ENCODE data around the gene CTSC.
A peak's percentile ranks its signal among the peaks of the same experiment; 100 is the strongest.
"Not testable (repeated sequence)": the region's sequence is repeated elsewhere in the genome, so short reads cannot be mapped to it uniquely, and the experiment has no call there.

The CTSC gene

GRCh38 chr11:88280673-88281316 is 56.7 kb downstream of the CTSC start:
- no peak for FAIRE-seq
- DNase-seq (ENCODE audit: insufficient read length, low spot score): no peak
- no peak for TF ChIP-seq POU2F2 (IDR thresholded peaks at IDR 0.05; ENCODE audit: low read depth, low read length)

- no peak for FAIRE-seq
- TF ChIP-seq POLR2AphosphoS5 (IDR thresholded peaks at IDR 0.05; ENCODE audit: low read depth, low read length): no peak
- DNase-seq (ENCODE audit: insufficient read length, low spot score): no peak
Observed at GRCh38 chr11:88277349-88277915, 60.1 kb downstream of the CTSC start.

GRCh38 chr11:88275636-88276035 is 61.9 kb downstream of the CTSC start:
- FAIRE-seq (no peak), DNase-seq (ENCODE audit: insufficient read length, low spot score) (no peak)
- TF ChIP-seq PAX5 (IDR thresholded peaks at IDR 0.05; ENCODE audit: insufficient read depth, low read length, severe bottlenecking): no peak
- TF ChIP-seq TAF1 (IDR thresholded peaks at IDR 0.05; ENCODE audit: low read depth, low read length): no peak
- TF ChIP-seq POLR2AphosphoS5 (IDR thresholded peaks at IDR 0.05; ENCODE audit: low read depth, low read length): no peak
- TF ChIP-seq SPI1 (IDR thresholded peaks at IDR 0.05; ENCODE audit: low read depth, low read length): no peak
- no peak for TF ChIP-seq POU2F2 (IDR thresholded peaks at IDR 0.05; ENCODE audit: low read depth, low read length)
- TF ChIP-seq POLR2A (IDR thresholded peaks at IDR 0.05; ENCODE audit: low read depth, low read length): no peak

GRCh38 chr11:88266919-88267318 is 70.6 kb downstream of the CTSC start:
- no peak for DNase-seq (ENCODE audit: insufficient read length, low spot score)
- TF ChIP-seq POLR2AphosphoS5 (IDR thresholded peaks at IDR 0.05; ENCODE audit: low read depth, low read length) (no peak), TAF1 (IDR thresholded peaks at IDR 0.05; ENCODE audit: low read depth, low read length) (no peak), PAX5 (IDR thresholded peaks at IDR 0.05; ENCODE audit: insufficient read depth, low read length, severe bottlenecking) (no peak), POU2F2 (IDR thresholded peaks at IDR 0.05; ENCODE audit: low read depth, low read length) (no peak), POLR2A (IDR thresholded peaks at IDR 0.05; ENCODE audit: low read depth, low read length) (no peak), SPI1 (IDR thresholded peaks at IDR 0.05; ENCODE audit: low read depth, low read length) (peak; percentile 84)
- no peak for FAIRE-seq

- FAIRE-seq (no peak), DNase-seq (ENCODE audit: insufficient read length, low spot score) (no peak)
- TF ChIP-seq PAX5 (IDR thresholded peaks at IDR 0.05; ENCODE audit: insufficient read depth, low read length, severe bottlenecking) (no peak), POU2F2 (IDR thresholded peaks at IDR 0.05; ENCODE audit: low read depth, low read length) (no peak), POLR2AphosphoS5 (IDR thresholded peaks at IDR 0.05; ENCODE audit: low read depth, low read length) (no peak)
Observed at GRCh38 chr11:88266157-88266556, 71.4 kb downstream of the CTSC start.

GRCh38 chr11:88259431-88259830 is 78.1 kb downstream of the CTSC start:
- no peak for TF ChIP-seq POLR2AphosphoS5 (IDR thresholded peaks at IDR 0.05; ENCODE audit: low read depth, low read length)
- no peak for TF ChIP-seq PAX5 (IDR thresholded peaks at IDR 0.05; ENCODE audit: insufficient read depth, low read length, severe bottlenecking)
- no peak for TF ChIP-seq TAF1 (IDR thresholded peaks at IDR 0.05; ENCODE audit: low read depth, low read length)
- TF ChIP-seq POLR2A (IDR thresholded peaks at IDR 0.05; ENCODE audit: low read depth, low read length): no peak
- TF ChIP-seq SPI1 (IDR thresholded peaks at IDR 0.05; ENCODE audit: low read depth, low read length): no peak
- TF ChIP-seq POU2F2 (IDR thresholded peaks at IDR 0.05; ENCODE audit: low read depth, low read length): no peak
- FAIRE-seq (no peak), DNase-seq (ENCODE audit: insufficient read length, low spot score) (no peak)

- FAIRE-seq: peak; percentile 69
- TF ChIP-seq PAX5 (IDR thresholded peaks at IDR 0.05; ENCODE audit: insufficient read depth, low read length, severe bottlenecking) (no peak), POU2F2 (IDR thresholded peaks at IDR 0.05; ENCODE audit: low read depth, low read length) (no peak), SPI1 (IDR thresholded peaks at IDR 0.05; ENCODE audit: low read depth, low read length) (no peak), POLR2AphosphoS5 (IDR thresholded peaks at IDR 0.05; ENCODE audit: low read depth, low read length) (no peak), POLR2A (IDR thresholded peaks at IDR 0.05; ENCODE audit: low read depth, low read length) (no peak), TAF1 (IDR thresholded peaks at IDR 0.05; ENCODE audit: low read depth, low read length) (no peak)
Observed at GRCh38 chr11:88252208-88252607, 85.3 kb downstream of the CTSC start.

GRCh38 chr11:88250566-88251242 is 86.8 kb downstream of the CTSC start:
- DNase-seq (ENCODE audit: insufficient read length, low spot score) (no peak), FAIRE-seq (no peak)
- TF ChIP-seq POLR2A (IDR thresholded peaks at IDR 0.05; ENCODE audit: low read depth, low read length) (no peak), POLR2AphosphoS5 (IDR thresholded peaks at IDR 0.05; ENCODE audit: low read depth, low read length) (no peak), TAF1 (IDR thresholded peaks at IDR 0.05; ENCODE audit: low read depth, low read length) (no peak), PAX5 (IDR thresholded peaks at IDR 0.05; ENCODE audit: insufficient read depth, low read length, severe bottlenecking) (no peak), SPI1 (IDR thresholded peaks at IDR 0.05; ENCODE audit: low read depth, low read length) (no peak), POU2F2 (IDR thresholded peaks at IDR 0.05; ENCODE audit: low read depth, low read length) (no peak)

More at GRCh38 chr11:88252208-88252607, 85.3 kb downstream of the CTSC start:
- no peak for DNase-seq (ENCODE audit: insufficient read length, low spot score)

- FAIRE-seq (no peak), DNase-seq (ENCODE audit: insufficient read length, low spot score) (no peak)
Observed at GRCh38 chr11:88249706-88250105, 87.8 kb downstream of the CTSC start.

GRCh38 chr11:88246696-88247095 is 90.8 kb downstream of the CTSC start:
- TF ChIP-seq POLR2A (IDR thresholded peaks at IDR 0.05; ENCODE audit: low read depth, low read length) (no peak), POU2F2 (IDR thresholded peaks at IDR 0.05; ENCODE audit: low read depth, low read length) (no peak), SPI1 (IDR thresholded peaks at IDR 0.05; ENCODE audit: low read depth, low read length) (no peak), TAF1 (IDR thresholded peaks at IDR 0.05; ENCODE audit: low read depth, low read length) (no peak), POLR2AphosphoS5 (IDR thresholded peaks at IDR 0.05; ENCODE audit: low read depth, low read length) (no peak), PAX5 (IDR thresholded peaks at IDR 0.05; ENCODE audit: insufficient read depth, low read length, severe bottlenecking) (no peak)
- DNase-seq (ENCODE audit: insufficient read length, low spot score): no peak
- no peak for FAIRE-seq

More at GRCh38 chr11:88249706-88250105, 87.8 kb downstream of the CTSC start:
- TF ChIP-seq SPI1 (IDR thresholded peaks at IDR 0.05; ENCODE audit: low read depth, low read length): no peak
- no peak for TF ChIP-seq POU2F2 (IDR thresholded peaks at IDR 0.05; ENCODE audit: low read depth, low read length)
- TF ChIP-seq POLR2A (IDR thresholded peaks at IDR 0.05; ENCODE audit: low read depth, low read length): no peak
- no peak for TF ChIP-seq POLR2AphosphoS5 (IDR thresholded peaks at IDR 0.05; ENCODE audit: low read depth, low read length)
- no peak for TF ChIP-seq PAX5 (IDR thresholded peaks at IDR 0.05; ENCODE audit: insufficient read depth, low read length, severe bottlenecking)
- no peak for TF ChIP-seq TAF1 (IDR thresholded peaks at IDR 0.05; ENCODE audit: low read depth, low read length)

- not testable (repeated sequence) for FAIRE-seq; DNase-seq (ENCODE audit: insufficient read length, low spot score)
Observed at GRCh38 chr11:88245576-88245975, 92.0 kb downstream of the CTSC start.
